Measurements from ENCODE around the gene USP9X.

DNA sequence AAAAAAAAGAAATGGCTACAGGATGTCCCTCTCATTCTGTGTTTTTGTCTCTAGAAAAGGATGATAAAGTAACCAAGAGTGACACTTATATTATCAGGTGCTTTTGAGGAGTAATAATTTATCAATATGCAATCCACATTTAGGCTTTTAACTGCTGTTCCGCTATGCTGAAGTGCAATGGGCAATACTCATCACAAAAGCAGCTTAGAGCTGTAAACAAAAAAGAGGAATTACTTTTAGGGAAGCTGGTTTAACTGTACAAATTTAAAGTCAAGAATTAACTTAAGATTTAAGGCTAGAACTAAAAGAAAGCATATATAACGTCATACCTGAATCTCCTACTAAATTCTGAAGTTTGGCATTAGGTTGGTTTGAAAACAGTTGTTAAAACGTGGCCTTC is 155.3 kb downstream of the USP9X start:
- TF ChIP-seq, protein P1, sequence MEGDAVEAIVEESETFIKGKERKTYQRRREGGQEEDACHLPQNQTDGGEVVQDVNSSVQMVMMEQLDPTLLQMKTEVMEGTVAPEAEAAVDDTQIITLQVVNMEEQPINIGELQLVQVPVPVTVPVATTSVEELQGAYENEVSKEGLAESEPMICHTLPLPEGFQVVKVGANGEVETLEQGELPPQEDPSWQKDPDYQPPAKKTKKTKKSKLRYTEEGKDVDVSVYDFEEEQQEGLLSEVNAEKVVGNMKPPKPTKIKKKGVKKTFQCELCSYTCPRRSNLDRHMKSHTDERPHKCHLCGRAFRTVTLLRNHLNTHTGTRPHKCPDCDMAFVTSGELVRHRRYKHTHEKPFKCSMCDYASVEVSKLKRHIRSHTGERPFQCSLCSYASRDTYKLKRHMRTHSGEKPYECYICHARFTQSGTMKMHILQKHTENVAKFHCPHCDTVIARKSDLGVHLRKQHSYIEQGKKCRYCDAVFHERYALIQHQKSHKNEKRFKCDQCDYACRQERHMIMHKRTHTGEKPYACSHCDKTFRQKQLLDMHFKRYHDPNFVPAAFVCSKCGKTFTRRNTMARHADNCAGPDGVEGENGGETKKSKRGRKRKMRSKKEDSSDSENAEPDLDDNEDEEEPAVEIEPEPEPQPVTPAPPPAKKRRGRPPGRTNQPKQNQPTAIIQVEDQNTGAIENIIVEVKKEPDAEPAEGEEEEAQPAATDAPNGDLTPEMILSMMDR (IDR thresholded peaks at IDR 0.05): no peak
- no peak for TF ChIP-seq POLR2A (IDR thresholded peaks at IDR 0.05)
- TF ChIP-seq EP300 (IDR thresholded peaks at IDR 0.05): no peak
- TF ChIP-seq POLR2AphosphoS5 (IDR thresholded peaks at IDR 0.05): no peak

All from suprapubic skin (tissue), 4 donors.